Skin epidermis (tissue), 12 donors: ENCODE data around the gene CASD1.

Source experiments
- H3K27ac ChIP-seq, 21 experiments: fragments of 200-600 bp; sonication (generic) in 11 of 21; one replicate each; pipeline ENCODE4 v1.5.0; 2020; ENCODE audit warnings: mild to moderate bottlenecking in 3 of 21, inconsistent platforms in 2 of 21, moderate library complexity in 2 of 21
- H3K4me3 ChIP-seq, 7 experiments: fragments of 200-600 bp; sonication (generic) in 2 of 7; one replicate each; pipeline ENCODE4 v1.5.0; 2020; ENCODE audit warnings: inconsistent platforms in 2 of 7, mild to moderate bottlenecking in 2 of 7, moderate library complexity in 1 of 7

The CASD1 gene

DNA sequence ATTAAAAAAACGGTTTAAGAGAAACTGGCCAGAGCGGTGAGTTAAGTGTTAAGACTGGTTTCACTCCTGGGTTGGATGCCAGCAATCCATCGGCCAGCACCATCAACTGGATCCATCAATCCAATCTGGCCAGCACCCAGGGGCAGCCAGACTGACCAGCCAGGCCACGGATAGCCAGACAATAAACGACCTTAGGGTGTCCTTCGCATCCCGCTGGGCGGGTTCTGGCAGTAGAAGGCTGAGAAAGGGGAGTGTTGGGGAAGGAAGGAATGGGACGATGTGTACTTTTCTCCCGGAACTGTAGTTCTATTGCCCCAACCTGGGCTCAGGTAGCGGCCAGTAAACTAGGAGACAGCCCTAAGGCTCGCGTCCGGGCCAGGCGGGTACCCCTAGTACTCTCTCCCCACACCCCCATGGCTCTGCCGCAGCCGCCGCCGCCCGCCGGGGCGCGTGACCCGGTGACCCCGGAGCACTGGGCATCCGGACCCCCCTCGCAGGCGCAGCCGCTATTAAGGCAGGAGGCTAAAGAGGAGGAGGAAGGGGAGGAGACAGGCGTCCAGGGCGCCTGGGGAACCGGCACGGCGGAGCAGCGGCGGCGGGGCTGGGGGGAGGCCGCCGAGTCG lies at the start of gene CASD1:
TSS of gene CASD1 (plus strand) at position 546 of the 623 bp plus-strand sequence. CDS start 276 bp downstream, outside the sequence.
- Histone ChIP-seq H3K27ac (peak within 1 kb of the TSS; percentile 86 to 99 (median 94)), H3K4me3 (peak within 1 kb of the TSS; percentile 66 to 97 (median 87))

DNA sequence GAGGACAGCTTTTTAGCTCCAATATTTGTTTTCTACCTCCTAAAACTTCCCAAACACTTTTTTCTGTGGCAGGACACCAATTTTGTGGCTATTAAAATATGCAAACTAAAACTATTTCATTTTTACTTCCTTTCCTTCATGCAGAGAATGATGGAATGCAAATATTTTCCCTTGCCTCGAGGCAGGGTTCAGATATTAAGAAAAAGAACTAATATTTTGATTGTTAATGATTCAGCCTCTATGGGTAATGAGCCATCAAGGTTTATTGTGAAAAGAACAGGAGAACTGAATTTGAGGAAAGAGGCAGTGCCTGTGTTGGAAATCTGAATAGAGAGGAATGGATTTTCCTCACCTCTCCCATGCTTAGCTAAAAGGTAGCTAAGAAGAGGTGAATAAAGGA lies 43.1 kb upstream of the CASD1 start:
- Histone ChIP-seq H3K27ac (no peak overlapping the region), H3K4me3 (no peak overlapping the region)

DNA sequence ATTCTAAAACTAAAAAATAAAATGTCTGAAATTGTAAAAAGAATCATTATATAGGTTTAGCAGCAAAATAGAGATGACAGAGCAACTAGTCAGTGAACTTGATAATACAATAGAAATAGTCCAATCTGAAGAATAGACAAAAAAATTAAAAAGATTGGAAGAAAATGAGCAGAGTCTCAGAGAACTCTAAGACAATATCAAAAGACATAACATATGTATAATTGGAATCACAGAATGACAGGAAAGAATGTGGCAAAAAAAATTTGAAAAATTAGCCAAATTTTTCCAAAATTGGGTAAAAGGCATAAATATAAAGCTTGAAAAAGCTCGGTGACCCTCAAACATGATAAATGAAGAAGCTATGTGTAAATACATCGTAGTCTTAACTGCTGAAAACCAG lies 38.0 kb upstream of the CASD1 start:
- H3K27ac ChIP-seq: no peak overlapping the region
- no peak overlapping the region for H3K4me3 ChIP-seq

DNA sequence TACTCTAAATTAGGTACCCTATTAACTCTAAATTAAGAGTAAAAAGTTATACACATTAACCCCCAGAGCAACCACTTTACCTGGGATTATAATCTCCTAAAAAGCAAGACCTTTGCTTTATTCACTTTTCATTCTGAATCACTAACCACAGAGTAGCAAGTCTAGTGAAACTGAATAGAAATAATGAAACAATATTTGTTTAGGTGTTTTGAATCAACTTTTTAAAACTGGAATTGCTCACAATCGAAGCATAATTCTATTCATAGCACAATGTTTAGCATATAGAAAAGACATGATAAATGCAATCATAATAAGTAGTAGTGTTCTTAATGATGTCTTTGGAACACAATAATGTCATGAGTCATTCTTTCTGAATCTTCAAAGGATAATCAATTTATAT lies 37.0 kb upstream of the CASD1 start:
- H3K27ac ChIP-seq: no peak overlapping the region
- H3K4me3 ChIP-seq: no peak overlapping the region

DNA sequence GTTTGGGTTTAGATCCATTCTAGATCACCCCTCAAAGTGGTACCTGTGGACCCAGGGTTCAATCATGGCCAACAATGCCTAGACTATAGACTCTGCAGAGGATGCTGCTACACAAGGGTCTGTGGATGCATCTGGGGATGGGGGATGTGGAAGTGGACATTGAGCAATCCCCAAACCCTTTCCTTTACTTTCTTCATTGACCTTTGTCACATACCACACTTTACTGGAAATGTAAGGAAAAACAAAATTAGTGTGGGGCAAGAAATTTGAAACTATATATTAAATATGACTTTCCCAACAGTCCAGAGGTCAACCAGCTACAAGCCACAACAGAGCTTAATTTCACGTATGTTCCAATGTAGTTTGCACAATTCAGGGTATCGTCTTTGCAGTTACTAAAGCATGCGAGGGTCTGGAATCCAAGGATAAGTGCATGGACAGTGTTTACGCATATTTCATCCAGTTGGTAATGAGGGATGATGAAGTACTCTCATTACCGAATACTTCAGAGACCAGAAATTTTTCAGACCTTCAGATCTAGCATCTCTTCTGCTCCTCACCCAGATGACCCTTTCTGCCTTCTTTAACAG lies 33.3 kb upstream of the CASD1 start:
- Histone ChIP-seq H3K27ac (no peak overlapping the region), H3K4me3 (no peak overlapping the region)

DNA sequence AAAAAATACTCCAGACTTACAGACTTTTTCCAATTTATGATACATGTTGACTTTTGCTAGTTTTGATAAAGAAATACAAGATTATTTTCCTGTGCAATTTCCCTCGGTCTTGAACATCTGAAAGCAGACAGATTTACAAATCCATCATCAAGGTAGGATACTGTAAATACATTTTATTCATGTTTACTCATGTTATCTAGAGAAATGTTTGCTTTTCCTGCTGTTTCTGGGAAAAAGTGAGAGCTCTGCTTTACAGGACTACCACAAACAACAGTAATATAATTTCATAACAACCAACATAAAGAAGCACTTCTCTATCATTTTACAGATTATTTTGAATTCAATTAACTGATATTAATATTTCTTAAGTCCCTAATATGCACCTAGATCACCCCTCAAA lies 31.7 kb upstream of the CASD1 start:
- Histone ChIP-seq H3K27ac (no peak overlapping the region), H3K4me3 (no peak overlapping the region)

DNA sequence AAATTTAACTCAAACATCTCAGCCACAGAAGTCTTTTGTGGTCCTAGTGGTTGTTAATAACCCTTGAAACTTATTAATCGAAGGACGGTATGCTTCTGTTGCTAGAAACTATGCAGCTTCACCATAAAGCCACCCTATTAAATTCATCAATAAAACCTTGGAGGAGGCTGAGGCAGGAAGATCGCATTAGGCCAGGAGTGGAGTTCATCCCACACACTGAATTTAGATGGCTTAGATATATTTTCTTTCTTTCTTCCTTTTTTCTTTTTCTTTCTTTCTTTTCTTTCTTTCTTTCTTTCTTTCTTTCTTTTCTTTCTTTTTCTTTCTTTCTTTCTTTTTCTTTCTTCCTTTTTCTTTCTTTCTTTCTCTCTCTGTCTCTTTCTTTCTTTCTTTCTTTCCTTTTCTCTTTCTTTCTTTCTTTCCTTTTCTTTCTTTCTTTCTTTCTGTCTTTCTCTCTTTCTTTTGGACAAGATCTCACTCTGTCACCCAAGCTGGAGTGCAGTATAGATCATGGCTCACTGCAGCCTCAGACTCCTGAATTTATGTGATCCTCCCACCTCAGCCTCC lies 30.9 kb upstream of the CASD1 start:
- H3K4me3 ChIP-seq: no peak overlapping the region

DNA sequence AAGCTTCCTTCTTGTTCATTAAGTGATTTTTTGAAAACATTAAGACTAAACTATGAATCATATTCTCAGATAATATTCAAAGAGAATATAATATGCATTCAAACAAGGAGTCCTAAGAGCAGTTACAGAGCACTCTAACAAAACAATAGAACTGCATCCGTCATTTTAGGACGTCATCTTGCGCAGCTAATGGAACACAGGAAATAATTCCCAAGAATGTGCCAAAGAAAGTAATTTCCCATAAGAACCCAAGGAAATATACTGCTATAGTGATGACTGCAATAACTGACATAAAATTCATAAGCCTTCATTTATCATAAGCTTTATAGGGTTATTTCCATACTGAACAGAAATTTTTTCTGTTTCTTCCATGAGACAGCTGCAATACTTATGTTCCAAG lies 28.3 kb upstream of the CASD1 start:
- peak overlapping the region in 1 of 21 experiments; percentile 6 for H3K27ac ChIP-seq
- no peak overlapping the region for H3K4me3 ChIP-seq

More for the DNA sequence above, 30.9 kb upstream of the CASD1 start:
- no peak overlapping the region for H3K27ac ChIP-seq

DNA sequence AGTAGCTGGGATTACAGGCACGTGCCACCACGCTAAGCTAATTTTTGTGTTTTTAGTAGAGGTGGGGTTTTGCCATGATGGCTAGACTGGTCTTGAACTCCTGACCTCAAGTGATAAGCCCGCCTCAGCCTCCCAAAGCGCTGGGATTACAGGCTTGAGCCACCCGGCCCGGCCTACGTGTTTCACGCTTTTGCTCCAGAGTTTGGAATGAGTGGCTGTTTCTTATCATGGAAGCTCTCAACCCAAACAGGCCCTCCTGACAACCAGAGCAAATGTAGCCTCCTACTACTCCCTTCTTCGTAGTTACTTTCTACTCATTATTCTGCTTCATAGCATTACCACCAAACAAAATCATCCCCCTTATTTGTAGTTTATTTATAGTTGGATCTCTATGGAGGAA lies 26.8 kb upstream of the CASD1 start:
- Histone ChIP-seq H3K27ac (no peak overlapping the region), H3K4me3 (no peak overlapping the region)

DNA sequence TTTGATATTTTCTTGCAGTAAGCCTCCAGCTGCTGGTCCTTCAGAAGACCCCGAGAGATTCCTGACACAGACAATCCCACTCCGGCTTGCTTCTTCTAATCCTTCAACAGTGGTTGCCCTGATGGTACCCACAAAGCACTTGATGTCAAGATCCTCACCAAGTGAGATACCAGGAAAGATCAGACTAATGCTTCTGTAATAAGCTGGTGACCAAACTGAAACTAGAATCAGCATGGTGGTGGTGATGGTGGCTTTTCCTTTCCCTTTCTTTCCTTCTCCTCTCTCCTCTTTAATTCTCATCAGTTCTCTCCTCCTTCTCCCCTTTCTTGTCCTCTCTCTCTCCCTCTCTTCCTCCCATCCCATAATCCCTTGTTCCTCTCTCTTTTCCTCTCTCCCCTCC lies 25.8 kb upstream of the CASD1 start:
- Histone ChIP-seq H3K27ac (no peak overlapping the region), H3K4me3 (no peak overlapping the region)

DNA sequence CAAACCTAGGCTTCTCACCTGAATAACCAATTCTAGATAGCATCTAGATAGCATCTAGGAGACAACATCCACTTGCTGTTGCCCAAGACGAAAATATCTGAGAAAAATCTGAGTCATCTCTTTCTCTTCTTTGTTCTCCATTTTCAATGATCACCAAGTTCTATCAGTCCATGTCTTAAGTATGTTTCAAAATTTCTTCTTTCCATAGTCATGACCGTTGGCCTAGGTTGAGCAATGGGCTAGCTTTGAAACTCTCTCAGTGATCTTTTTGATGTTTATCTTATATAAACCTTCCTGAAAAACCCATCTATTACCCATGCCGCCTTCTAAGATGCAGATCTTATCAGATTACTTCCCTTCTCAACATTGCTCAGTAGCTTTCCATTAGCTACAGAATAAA lies 23.4 kb upstream of the CASD1 start:
- H3K27ac ChIP-seq: no peak overlapping the region
- no peak overlapping the region for H3K4me3 ChIP-seq

DNA sequence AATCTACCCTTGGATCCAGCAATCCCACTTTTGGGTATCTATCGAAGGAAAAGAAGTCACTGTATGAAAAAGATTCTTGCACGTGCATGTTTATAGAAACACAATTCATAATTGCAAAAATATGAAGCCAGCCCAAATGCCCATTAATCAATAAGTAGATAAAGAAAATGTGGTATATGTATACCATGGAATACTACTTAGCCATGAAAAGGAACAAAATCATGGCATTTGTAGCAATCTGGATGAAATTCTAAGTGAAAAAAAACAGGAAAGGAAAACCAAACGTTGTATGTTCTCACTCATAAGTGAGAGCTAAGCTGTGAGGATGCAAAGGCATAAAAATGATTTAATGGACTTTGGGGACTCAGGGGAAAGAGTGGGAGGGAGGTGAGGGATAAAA lies 18.2 kb upstream of the CASD1 start:
- H3K27ac ChIP-seq: no peak overlapping the region
- no peak overlapping the region for H3K4me3 ChIP-seq

DNA sequence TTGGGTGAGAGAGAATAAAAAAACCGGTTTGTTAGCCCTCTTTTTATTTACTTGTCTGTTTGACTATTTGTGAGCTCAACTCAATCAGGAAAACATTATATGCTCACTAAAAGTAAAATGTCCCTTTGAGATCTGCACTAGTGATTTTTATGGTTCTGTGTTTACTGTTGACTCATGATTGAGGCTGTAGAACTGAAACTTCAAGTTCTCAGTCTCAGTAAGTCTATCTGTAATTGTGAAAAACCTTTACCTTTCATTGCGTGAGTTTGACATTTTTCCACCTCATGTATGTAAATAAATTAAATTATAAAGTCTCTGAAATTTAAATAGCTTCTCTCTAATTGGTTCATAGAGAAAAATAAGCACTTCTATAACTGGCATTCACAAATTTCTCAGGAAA lies 17.0 kb upstream of the CASD1 start:
- H3K4me3 ChIP-seq: no peak overlapping the region
- H3K27ac ChIP-seq: no peak overlapping the region

DNA sequence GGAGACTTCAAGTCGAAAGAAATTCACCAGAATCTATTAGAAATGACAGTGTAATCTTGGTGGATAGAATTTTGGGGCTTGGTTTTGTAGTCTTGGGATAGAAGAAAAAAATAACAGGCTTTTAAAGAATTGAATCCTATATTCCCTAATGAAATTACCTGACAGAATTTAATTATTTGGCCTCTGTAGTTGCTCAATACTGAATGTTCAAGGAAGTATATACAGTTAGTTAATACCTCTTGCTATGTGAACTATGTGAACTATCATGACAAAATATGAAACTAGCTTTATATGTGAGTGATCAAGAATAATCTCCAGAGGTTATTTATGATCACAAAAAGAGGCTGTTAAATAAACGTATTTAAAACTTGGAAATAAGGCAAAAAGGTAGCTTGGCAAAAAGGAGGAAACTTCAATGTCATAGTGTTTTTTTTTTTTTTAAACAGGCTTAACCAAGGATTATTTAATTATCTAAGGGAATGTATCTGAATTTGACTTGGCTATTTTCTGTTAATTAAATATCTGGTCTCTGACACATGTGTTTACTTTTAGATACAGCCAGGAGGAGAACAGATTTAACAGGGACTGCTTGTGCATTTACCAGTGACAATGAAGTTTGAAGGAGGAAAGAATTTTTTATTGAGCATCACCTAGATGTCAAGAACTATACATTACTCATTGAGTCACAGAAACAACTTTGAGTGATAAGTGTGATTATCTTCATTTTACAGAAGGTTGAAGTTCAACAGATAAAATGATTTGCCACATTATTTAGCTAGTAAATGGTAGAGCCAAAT lies 11.5 kb upstream of the CASD1 start:
- H3K27ac ChIP-seq: no peak overlapping the region
- H3K4me3 ChIP-seq: no peak overlapping the region

DNA sequence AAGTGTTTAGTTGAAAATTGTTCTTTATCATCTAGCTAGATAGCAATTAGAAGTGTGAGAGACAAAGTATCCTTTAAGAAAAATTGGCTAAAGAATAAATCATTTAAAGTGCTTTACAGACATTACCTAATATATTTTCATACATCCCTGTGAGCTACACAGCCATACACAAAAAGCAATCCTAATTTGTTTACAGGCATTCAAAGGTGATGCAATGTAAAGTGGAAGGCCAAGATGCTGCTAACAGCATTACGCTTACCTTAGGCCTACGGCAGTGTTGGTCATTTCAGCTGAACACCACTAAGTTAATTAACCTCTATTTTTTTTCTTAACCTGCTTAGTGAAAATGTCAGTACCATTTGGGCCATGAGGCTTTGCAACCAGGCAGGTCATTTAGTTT lies 10.7 kb upstream of the CASD1 start:
- H3K4me3 ChIP-seq: no peak overlapping the region
- H3K27ac ChIP-seq: no peak overlapping the region

DNA sequence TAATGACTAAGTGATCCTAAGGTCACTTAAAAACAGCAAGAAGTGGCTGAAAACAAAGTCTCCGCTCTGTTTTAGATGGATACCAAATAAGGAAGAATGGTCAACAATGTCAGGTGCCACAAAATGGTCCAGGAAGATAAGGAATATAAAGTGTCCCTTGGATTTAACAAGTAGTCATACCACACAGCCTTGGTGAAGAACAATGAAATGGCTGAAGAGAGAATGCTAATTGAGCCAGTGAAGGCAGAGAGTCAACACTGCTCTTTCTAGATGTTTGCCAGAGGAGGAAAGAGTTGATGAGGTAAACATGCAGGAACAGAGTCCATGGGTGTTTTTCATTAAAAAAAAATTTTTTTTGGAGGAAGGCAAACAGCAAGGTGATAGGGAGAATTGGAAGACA lies 2.1 kb upstream of the CASD1 start:
- Histone ChIP-seq H3K27ac (no peak overlapping the region), H3K4me3 (no peak overlapping the region)

DNA sequence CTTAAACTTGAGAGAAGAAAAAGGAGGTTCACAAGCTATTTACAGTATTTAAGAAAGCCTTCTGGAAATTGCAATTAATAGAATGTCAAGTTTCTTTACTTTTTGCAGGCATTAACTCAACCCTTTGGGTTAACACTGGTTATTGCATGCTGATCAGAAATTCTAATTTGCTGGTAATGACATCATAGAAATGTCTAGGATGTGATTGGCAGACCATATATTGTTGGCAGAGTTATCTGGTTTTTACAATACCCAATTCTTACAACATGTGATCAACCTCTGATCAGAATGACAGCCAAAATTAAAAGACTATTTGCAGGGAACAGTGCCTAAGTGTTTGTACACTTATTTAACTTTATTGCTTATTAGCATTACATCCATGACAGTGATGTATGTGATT lies 1.6 kb upstream of the CASD1 start:
- Histone ChIP-seq H3K4me3 (no peak overlapping the region), H3K27ac (no peak overlapping the region)

DNA sequence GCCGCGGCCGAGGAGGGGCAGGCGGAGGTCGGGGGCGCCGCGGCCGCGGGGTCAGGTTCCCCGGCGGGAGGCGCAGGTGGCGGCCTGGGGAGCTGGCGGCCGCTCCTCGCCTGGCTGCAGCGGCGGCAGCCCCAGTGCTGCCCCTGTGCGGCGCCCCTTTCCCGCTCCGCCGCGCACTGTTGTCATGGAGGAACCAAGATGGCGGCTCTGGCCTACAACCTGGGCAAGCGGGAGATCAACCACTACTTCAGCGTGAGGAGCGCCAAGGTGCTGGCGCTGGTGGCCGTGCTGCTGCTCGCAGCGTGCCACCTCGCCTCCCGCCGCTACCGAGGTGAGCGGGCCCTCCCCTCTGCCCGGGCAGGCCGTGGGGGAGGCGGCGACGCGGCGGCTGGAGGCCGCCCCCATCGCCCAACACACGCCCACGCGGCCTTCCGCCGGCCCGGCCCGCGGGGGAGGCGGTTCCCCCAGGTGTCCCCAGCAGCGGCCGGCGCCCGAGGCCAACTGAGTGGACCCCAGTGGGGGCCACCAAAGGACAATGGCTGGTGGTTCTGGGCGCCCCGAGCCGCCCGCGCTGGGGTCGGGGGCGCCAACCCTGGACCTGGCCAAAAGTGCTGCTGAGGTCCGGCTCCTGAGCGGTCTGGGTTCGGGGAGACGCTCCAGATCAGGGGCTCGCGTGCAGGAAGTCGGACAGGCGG lies 425 bp downstream of the CASD1 start:
- H3K27ac ChIP-seq: peak overlapping the region; percentile 86 to 99 (median 94)
- H3K4me3 ChIP-seq: peak overlapping the region; percentile 66 to 97 (median 87)

DNA sequence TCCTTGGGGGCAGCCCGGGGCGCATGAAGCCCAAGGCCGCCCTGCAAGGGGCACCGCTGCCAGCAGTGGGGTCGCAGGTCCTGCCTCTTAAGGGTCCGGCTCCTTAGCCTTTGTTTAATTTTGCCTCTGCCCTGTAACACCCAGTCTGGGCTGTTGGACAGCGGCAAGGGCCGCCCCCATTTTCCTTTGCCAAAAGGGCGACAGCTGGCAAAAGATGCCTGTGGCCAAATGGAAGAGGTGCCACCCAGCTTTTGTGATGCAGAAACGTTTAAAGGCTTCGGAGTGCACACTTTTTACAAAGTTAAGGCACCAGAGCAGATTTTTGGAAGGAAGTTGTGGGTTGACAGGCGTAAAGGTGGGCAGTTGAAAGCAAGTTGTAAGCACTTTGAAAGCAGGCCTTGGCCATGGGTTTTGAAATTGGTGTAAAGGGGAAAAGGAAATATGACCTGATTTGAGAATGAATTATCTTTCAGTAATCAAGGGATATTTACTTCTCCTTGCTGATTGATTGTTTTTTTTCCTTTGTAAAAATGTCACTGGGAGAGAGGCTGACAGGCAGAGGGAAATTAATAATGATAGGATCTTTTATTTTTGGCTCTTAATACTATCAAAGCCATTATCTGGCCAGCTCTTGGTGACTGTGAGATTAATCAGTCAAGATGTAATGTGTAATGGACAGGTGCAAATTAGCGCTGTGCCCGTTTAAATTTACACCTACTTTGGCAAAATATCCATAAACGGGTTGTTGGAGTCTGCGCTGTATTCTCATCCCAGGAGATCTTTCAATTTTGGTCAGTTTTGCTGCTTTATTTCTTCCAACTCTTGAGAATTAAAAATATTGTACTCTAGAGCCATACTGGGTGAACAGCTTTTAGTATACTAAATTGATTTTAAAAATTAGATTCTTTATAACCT lies 1.2 kb downstream of the CASD1 start:
- H3K4me3 ChIP-seq: peak overlapping the region; percentile 66 to 97 (median 87)
- peak overlapping the region; percentile 86 to 99 (median 94) for H3K27ac ChIP-seq
